Measurements from ENCODE around the gene ERC1.
"Not testable (repeated sequence)": the region's sequence is repeated elsewhere in the genome, so short reads cannot be mapped to it uniquely, and the experiment has no call there.

The ERC1 gene

GRCh38 chr12:1293901-1294300 lies 302.9 kb downstream of the ERC1 start:
- no peak for DNase-seq

DNA sequence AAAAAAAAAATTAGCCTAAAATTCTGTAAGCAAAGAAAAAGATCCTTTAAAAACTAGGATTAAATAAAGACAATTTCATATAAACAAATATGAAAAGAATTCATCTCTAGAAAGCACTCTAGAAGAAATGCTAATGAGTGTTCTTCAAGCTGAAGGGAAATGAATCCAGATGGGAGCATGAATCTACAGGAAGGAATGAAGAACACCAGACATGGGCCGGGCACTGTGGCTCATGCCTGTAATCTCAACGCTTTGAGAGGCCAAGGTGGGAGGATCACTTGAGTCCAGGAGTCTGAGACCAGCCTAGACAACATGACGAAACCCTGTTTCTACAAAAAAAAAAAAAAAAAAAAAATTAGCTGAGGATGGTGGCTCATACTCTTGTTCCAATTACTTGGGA lies 306.2 kb downstream of the ERC1 start:
- DNase-seq = no peak

DNA sequence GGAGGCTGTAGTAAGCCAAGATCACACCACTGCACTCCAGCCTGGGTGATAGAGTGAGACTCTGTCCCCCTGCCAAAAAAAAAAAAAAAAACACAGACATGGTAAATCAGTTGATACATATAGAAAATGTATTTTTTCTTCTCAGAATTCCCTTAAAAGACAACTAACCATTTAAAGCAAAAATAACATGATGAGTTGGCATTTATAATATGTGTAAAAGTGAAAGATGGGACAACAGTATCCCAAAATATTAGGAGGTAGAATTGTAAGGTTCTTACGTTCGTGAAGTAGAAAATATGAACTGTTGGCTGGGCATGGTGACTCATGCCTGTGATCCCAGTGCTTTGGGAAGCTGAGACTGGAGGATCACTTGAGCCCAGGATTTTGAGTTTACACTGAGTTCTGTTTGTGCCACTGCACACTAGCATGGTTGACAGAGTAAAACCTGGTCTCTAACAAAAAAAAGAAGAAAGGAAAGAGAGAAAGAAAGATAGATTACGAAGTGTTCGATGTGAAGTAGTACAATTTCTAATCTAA lies 306.7 kb downstream of the ERC1 start:
- DNase-seq = no peak

DNA sequence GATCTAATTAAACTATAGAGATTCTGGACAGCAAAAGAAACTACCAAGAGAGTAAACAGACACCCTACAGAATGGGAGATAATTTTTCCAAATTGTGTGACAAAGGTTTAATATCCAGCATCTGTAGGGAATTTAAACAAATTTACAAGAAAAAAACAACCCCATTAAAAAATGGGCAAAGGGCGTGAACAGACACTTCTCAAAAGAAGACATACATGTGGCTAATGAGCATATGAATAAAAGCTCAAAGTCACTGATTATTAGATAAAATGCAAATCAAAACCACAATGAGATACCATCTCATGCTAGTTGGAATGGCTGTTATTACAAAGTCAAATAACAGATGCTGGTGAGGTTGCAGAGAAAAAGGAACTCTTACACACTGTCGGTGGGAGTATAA lies 309.4 kb downstream of the ERC1 start:
- no peak for DNase-seq

DNA sequence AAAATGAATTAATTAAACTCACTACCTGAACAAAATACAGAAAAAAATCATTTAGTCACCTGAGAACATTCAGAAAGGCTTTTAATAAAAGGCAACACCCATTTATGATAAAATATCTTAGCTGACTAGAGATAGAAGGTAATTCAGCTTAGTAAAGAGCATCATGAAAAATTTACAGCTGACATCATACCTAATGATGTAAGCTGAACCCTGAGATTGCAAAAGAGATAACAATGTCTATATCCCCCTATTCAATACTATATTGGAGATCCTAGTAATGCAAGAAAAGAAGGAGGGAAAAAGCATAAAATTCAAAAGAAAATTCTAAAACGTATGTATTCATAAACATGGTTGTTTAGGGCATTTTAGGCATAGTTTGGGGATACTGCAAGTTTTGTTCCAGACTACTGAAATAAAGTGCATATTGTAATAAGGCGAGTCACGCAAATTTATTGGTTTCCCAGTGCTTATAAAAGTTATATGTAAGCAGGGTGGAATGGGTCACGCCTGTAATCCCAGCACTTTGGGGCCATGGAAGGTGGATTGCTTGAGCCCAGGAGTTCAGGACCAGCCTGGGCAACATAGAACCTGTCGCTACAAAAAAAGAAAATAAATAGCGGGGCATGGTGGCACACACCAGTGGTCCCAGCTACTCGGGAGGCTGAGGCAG lies 311.3 kb downstream of the ERC1 start:
- no peak for DNase-seq

GRCh38 chr12:1305063-1305434 lies 314.0 kb downstream of the ERC1 start:
- no peak for DNase-seq

DNA sequence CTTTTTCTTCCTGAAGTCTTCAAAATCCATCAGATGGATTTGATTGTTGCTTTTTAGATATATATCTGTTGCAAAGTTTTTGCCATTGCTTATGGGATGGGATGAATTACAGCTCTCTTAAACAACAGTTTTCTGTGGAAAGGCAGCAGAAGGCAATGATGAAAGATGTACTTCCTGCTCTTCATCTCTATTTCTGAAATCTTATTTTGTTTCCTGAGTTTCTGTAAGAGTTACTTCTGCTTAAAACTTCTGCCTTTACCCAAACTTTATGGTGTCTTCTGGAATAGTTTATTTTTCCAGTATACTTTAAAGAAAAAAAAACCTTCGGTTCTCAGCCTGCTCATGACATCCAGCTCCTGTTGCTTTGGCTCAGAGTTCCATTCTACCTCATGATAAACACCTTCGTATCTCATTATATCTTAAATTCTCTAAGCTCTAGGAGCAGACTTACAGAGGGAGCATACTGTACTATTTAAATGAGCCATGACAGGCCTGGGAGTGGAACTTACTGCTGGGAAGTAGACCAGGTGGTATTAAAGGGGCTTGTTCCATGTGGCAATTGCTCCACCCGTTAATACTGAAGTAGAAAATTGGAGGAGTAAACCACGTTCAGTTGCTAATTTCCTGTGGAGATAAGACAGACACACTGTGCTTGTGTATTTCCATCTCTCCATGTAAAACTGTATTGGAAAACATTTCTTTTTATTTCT lies 314.9 kb downstream of the ERC1 start:
- no peak for DNase-seq

DNA sequence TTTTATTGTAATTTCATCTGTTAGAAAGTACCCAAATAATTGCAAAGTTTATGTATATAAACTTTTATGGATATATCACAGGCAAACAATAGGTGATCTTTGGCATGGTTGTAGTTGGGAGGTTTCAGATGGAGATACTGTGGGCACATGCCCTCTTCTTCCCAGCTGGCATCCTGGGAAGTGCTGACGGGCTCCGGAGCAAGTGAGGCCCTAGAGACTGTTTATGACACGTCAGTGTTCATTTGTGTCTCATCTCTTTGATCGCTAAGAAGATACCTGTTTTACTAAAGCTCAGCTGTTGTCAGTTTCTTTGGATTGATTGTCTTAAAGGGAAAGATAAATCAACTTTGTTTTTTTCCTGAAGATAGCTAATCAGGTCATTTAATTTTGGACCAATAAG lies 315.8 kb downstream of the ERC1 start:
- DNase-seq = no peak

- DNase-seq = no peak
Measured at GRCh38 chr12:1307796-1308195, 316.8 kb downstream of the ERC1 start.

DNA sequence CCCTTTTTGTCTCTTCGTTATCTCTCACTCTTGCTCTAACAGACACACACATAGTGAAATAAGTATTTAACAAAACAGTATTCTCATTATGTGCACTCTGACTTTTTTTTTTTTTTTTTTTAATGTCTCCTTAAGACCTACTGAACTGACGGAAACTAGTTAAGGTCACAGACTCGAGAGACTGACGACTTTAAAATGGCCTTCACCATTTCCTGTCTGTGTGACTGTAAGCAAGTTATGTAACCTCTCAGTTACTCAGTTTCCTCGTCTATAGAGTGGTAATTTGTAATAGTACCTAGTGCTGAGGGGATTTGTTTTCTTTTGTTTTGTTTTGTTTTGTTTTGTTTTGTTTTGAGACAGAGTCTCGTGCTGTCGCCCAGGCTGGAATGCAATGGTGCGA lies 318.6 kb downstream of the ERC1 start:
- no peak for DNase-seq

DNA sequence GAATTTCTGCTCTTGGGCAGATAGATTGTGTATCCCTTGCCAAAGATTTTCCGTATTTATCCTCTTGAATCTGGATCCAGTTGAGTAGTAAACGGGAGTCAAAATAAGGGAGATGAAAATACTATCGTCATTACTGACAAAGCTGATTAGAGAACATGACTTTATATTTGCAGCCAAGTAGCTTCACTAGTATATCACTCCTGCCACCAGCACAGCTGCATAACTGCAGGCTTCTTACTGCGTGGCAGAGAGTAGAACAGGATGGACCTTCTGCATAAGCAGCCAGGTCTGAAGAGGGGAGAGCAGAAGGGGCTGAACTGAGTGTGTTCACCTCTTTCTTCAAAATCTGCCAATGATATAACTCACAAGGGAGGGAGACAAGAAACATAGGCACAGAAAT lies 319.6 kb downstream of the ERC1 start:
- DNase-seq = no peak

DNA sequence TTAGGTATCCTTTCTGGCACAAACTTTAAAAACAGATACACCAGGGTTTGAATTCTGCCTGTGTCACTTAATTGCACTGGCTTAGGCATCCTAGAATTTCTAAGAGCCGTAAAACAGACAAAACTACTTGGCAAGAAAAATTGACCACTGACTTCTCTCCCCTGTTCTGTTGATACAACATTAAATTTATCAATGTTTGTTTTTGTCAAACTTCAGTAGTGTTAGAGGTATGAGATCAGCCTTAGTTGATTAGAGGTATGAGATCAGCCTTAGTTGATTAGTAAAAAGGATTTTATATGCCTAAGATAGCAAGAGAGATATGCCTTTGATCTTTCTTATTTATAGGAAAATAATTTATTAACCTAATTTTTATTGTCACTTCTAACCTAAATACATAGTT lies 320.1 kb downstream of the ERC1 start:
- DNase-seq = no peak

DNA sequence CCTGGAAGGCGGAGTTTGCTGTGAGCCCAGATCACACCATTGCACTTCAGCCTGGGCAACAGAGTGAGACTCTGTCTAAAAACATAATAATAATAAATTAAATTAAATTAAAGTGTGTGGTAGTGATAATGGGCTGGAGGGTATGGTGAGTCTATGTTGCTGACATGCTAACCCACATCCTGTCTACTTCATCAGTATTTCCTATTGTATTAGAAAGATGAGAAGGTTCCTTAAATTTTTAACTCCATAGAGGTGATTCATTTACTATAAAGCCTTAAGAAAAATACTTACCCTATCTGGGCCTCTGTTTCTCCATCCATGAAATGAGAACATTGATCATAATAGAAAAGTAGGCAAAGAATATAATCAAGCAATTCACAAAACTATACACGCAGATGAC lies 322.9 kb downstream of the ERC1 start:
- DNase-seq = no peak

DNA sequence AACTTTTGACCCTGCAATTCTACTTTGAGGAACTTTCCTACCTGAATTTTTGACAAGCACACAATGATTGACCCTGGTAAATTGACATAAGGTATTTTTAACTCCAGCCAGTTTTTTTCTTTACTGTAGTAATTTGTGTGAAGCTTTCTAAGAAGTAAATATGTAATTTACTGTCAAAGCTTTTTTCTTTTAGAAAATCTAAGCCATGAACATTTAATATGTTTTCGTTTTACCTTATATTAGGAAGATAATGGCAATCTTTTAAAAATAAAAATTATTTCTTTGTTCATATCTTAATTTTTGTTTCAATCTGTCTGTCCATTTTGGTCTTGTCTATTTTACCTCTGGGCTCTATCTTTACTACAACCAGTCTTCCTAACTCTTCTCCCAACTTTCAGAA lies 323.5 kb downstream of the ERC1 start:
- DNase-seq = no peak

GRCh38 chr12:1316991-1317390 lies 326.0 kb downstream of the ERC1 start:
- DNase-seq = not testable (repeated sequence)

DNA sequence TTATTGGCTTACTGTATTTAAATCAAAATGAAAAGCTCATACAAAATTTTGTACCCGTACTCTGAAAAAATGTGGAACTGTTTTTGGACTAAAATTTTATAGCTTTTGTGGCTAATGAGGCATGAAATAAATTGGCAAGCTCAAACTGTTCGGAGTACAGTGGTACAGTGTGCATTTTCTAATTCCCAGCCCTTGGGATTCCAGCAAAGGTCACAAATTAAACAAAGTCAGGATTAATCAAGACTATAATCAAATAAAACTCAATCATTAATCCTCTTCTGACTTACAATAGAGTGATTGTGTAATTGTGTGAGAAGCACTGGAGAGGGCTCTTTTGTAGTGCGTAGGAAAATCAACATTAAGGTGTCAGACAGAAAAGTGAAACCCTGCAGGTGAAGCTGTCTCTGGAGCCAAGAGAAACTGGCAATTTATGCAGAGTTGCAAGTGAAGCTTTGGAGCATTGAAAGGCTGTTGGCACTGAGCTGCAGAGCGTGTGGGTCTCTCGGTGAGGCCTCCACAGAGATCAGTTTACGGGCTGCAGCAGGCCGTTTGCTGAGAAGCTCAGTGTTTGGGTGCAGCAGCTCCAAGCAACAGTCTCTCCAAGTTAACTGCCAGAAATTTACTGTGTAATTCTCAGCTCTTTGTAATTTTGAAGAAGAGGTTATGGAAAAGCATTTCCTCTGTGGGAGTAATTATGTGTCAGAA lies 327.5 kb downstream of the ERC1 start:
- no peak for DNase-seq

DNA sequence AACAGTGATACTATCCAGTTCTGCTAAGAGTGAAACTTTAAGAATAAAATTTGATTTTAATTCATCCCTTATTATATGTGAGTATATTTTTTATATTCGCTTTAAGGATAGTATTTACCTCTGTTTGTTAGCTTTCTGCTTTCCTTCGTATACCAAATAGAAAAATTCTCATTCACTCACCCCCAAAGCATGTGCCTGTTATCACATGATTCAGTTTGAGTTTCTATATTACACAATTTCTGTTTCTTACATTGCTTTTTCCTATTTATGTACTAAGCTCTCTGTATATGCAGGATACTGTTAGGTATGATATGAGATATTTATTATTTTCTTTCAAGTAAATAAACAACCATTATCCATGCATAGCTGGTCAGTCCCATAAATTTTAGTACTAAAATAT lies 328.2 kb downstream of the ERC1 start:
- no peak for DNase-seq

- DNase-seq = no peak
Measured at GRCh38 chr12:1320021-1320420, 329.0 kb downstream of the ERC1 start.

DNA sequence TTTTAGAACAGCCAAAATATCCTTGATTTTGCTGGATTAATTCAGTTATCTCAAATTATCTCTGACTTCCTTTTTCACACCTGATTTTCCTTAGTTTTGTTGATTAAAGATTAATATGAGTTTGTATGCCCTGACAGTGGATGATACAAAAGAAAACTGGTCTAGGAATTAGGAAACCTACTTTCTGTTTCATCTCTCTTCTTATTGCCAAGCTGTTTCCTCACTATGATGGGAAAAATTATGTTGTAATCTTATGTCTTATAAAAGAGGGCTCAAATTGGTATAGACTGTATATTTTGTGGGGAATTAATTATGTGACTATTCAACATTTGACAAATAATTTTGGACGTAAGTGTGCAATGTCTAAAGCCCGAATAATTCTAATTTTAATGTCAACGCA lies 331.8 kb downstream of the ERC1 start:
- no peak for DNase-seq

GRCh38 chr12:1324099-1324498 lies 333.1 kb downstream of the ERC1 start:
- DNase-seq = no peak

GRCh38 chr12:1324910-1325309 lies 333.9 kb downstream of the ERC1 start:
- no peak for DNase-seq

DNA sequence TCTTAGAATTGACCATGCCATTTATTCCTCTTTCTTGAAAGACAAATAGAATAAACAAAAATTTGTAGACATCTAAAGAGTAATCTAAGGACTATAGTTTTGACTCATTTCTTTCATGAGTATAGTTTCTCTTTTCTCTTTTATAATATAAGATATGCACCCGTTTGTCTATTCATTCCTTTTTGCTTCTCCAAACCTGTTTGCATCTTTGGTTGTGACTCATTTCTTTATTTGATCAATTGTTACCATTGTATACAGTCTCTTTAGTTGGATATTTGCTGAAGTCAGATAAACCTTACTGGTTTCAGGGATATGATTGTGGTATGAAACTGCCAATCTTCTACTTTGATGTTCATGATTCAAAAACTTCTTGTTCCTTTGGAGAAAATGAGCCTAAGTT lies 334.6 kb downstream of the ERC1 start:
- DNase-seq = no peak

DNA sequence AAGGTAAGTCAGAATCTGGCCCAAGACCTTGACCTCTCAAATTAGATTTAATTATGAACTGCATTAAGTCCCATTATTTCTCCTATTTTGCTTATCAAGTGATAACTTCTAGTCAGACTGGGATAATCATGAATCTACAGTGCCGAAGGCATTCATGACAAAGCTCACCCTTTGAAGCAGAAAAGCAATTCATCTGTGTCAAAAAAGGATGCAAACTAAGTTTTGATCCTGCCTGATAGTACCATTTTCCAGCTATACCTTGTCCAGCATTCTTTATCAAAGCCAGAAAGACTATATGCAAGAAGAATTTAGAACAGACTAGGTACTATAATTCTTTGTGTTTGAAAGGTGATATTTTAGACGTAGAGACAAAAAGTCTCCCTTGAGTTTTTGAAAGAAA lies 335.2 kb downstream of the ERC1 start:
- no peak for DNase-seq

- no peak for DNase-seq
Measured at GRCh38 chr12:1328391-1328790, 337.4 kb downstream of the ERC1 start.

Measured in activated CD4-positive, alpha-beta T cell treated with anti-CD3 and anti-CD28 coated beads for 4 hours (primary cell).